HFF-Myc (cell line): ENCODE results near the gene UFD1.

ENCODE experiments used
- DNase-seq: peaks from one replicate; pipeline ENCODE4 v3.0.0-alpha.2; 2011; ENCODE audit warnings: low read depth; ENCODE audit errors: extremely low read depth
- H3K4me3 ChIP-seq: replicated peaks from 2 replicates; pipeline ENCODE4 v1.5.1; 2011; ENCODE audit warnings: low read depth, mild to moderate bottlenecking, control low read depth, low read length
- CTCF ChIP-seq: IDR thresholded peaks from 2 replicates; pipeline ENCODE4 v1.5.1; 2012; ENCODE audit warnings: mild to moderate bottlenecking, low read depth, low read length, control low read depth; ENCODE audit errors: missing control alignments

Gene UFD1

DNA sequence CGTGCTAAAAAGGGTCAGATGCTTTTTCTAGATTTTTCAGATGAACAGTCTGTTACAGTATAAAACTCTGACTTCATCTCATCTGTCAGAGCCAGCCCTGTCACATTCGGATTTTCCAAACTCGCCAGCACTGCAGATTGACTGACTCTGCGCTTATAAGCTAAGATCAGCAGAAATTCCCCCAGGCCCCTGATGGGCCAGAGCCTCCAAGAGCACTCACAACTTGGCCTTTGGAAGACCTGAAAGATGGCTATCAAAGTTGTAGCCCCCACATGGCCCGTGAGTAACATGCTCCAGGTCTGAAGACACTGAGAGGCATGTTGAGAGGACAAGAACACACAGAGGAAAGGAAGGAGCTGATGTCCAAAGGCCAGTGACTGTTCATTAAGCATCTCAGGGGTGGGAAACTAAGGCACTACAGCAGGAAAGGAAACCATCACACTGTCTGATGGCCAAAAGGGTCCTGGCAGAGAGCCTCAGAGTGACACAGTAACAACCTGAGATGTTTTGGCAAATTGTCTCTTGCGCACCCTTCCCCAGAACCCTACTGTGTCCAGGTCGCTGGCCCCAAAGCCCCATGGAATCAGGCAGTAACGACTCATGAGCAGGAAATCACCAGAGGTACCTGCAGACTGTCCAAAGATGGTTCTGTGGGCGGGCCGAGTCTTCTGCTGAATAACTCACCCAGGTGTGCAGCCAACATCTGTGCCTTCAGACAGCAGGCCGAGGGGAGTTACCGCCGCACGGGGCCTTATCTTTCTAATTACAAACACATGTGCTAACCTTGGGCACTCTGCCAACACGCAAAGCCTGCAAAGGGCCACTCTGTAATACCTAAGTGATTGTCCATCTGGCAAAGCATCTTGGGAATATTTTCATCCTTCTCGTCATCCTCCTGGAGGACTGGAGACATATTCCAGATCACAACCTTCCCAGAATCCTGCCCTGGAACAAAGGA lies 71.1 kb downstream of the UFD1 start:
- H3K4me3 ChIP-seq, result no peak overlapping the region
- TF ChIP-seq CTCF, result no peak
- DNase-seq, result no peak

DNA sequence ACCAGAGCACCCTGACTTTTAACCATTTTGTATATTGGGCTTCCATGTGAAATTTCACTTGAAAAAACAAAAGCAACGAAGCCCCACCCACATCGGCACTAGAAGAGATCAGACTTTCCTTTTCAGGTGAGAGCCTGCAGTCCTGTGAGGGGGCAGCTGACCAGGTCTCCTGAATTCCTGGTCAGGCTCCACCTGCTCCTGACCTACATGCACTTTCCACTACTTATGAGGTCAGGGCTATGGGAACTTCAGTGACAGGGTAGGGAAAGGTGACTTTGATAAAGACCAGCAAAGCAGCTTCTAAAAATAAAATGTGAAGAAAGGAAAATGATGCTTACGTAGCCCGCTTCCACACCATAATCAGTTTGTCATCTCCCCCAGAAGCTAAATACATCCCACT lies 72.1 kb downstream of the UFD1 start:
- no peak for TF ChIP-seq CTCF
- no peak for DNase-seq

DNA sequence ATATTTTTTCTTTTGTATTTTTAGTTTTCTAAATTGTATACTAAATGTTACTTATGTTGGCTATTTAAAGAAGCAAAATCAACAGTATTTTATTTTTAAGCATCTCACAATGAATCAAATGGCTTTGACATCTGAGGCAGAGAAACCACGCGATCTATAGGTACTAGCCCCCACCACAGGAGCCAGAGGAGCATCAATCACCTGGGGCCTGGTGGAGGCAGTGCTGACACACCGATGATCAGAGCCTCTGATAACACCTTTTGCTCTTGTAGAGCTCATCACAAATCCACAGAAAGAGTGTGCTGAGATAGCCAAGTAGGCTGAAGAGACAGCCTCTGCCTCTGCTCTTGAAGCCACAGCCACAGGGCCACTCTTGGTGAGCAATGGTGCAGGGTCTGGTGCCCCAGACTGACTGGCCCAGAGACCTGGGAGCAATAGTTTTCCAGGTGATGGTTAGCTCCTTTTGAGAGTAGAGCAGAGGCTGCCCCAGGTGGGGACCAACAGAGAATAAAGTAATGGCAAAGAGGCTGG lies 72.6 kb downstream of the UFD1 start:
- TF ChIP-seq CTCF, result no peak
- DNase-seq, result no peak
- no peak overlapping the region for H3K4me3 ChIP-seq

More for the DNA sequence above, 72.1 kb downstream of the UFD1 start:
- H3K4me3 ChIP-seq, result no peak overlapping the region

GRCh38 chr22:19405652-19406051 lies 73.3 kb downstream of the UFD1 start:
- no peak for TF ChIP-seq CTCF
- no peak for DNase-seq
- H3K4me3 ChIP-seq, result no peak overlapping the region

DNA sequence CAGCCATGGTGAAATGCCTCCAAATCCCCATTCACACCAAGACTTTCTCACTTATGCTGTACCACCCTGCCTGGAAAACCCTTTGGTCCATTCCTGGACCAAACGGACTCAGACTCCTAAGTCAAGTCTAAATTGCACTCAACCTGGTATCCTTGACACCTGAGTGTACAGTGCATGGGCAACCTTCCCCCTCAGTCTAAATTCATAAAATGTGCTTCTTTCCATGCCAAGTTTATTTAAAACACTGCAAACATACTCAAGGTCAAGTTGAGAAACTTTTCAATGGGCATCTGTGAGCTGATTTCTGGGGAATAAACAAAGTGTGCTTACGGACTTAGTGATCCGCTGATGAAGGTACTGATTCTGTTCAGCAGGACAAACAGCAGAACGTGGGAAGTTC lies 73.9 kb downstream of the UFD1 start:
- no peak for TF ChIP-seq CTCF
- DNase-seq, result no peak
- no peak overlapping the region for H3K4me3 ChIP-seq

DNA sequence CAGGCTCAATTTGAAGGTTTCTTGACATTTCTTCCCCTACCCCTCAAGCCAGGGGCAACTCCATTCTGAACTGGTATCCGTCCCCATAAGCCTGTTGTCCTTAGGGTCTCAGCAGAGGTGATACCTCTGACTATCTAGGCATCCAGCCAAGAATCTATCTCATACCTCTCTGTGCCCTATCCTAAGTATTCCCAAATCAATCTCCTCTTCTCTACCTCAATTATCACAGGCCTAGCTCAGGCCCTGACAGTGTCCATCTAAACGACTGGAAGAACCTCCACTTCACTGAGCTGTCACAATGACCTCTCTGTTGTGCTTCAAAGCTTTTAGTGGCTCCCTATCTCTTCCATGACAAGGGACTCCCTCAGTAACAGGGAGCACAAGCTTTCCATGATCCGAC lies 74.3 kb downstream of the UFD1 start:
- TF ChIP-seq CTCF, result no peak
- no peak for DNase-seq
- H3K4me3 ChIP-seq, result no peak overlapping the region
